ENCODE measurements around the gene OR56A1.
A peak's percentile ranks its signal among the peaks of the same experiment; 100 is the strongest.

Gene OR56A1

DNA sequence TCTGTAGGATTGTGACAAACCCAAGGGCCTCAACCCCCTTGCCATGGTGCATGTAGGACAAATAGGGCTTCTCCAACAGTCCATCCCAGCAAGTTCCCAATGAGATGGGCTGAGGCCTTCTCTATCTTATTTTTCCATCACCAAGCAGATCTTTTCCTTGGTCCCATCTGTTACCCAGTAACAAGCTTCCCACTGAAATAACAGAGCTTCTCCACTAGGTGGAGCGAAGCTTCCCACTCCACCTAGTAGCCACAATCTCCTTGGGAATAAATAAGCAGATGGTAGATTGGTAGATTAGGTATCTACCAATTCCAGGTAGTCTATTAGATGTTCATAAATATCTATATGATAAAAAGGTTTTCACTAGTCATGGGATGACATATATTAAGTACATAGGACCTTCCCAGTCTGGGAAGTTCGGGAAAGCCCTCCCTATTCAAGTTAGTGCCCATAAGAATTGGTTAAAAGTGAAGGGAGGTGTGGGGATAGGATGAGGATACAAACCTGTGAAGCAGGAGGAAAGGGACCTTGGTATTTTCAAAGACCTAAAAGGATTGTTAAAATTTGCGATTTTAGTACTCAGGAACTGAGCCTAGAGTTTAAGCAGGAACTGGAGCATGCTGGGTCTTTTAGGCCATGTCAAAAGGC, 37.8 kb downstream of the OR56A1 start:
- TF ChIP-seq, protein P1, sequence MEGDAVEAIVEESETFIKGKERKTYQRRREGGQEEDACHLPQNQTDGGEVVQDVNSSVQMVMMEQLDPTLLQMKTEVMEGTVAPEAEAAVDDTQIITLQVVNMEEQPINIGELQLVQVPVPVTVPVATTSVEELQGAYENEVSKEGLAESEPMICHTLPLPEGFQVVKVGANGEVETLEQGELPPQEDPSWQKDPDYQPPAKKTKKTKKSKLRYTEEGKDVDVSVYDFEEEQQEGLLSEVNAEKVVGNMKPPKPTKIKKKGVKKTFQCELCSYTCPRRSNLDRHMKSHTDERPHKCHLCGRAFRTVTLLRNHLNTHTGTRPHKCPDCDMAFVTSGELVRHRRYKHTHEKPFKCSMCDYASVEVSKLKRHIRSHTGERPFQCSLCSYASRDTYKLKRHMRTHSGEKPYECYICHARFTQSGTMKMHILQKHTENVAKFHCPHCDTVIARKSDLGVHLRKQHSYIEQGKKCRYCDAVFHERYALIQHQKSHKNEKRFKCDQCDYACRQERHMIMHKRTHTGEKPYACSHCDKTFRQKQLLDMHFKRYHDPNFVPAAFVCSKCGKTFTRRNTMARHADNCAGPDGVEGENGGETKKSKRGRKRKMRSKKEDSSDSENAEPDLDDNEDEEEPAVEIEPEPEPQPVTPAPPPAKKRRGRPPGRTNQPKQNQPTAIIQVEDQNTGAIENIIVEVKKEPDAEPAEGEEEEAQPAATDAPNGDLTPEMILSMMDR (IDR thresholded peaks at IDR 0.05; ENCODE audit: low read depth, low read length, missing control alignments): peak; percentile 36
- in situ Hi-C loops (cut with HindIII; ENCODE audit: low sequenced_read_pairs): no loop called here
- H3K4me3 ChIP-seq (ENCODE audit: low read depth, low read length): no peak overlapping the region
- no peak for DNase-seq (ENCODE audit: low read depth)

DNA sequence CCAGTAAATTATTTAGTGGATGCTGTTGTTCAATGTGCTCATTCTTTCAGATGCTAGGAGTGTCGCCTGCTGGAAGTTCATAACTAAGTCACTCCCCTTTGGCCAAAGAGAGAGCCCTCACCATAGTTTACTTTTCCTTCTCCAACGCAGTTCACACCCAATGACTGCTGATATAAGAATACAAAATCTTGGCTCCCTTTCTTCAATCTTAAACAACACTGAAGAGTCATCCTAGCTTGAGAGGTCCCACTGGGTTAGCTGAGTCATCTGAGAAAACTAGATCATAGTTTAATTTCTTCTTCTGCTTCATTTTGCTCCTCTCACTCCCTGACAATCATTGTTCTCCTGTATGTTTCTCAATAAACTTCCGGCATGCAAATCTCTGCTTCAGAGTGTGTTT, 38.4 kb downstream of the OR56A1 start:
- in situ Hi-C loops (cut with HindIII; ENCODE audit: low sequenced_read_pairs): no loop called here
- no peak overlapping the region for H3K4me3 ChIP-seq (ENCODE audit: low read depth, low read length)
- DNase-seq (ENCODE audit: low read depth): no peak
- TF ChIP-seq, protein P1 (IDR thresholded peaks at IDR 0.05; ENCODE audit: low read depth, low read length, missing control alignments): no peak

DNA sequence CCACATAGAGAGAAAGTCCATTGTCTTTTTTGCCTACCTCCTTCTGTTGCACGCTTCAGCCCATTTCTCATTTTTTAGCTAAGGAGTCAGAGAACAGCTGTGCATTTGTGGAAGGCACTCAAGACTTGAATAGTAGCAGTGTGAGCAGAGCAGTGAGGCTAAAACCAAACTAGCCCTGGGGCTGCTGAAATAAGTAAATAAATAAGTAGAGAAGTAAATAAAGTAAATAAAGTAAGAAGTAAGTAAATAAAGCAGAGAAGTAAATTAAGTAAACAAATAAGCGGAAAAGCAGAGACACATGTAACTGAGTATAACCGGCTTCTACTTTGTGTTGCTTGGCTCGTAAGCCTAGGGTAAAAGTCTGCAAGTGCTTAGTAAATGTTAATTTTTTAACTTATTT, 41.4 kb downstream of the OR56A1 start:
- no peak for DNase-seq (ENCODE audit: low read depth)
- no peak overlapping the region for H3K4me3 ChIP-seq (ENCODE audit: low read depth, low read length)
- TF ChIP-seq, protein P1 (IDR thresholded peaks at IDR 0.05; ENCODE audit: low read depth, low read length, missing control alignments): no peak
- in situ Hi-C loops (cut with HindIII; ENCODE audit: low sequenced_read_pairs): no loop called here

DNA sequence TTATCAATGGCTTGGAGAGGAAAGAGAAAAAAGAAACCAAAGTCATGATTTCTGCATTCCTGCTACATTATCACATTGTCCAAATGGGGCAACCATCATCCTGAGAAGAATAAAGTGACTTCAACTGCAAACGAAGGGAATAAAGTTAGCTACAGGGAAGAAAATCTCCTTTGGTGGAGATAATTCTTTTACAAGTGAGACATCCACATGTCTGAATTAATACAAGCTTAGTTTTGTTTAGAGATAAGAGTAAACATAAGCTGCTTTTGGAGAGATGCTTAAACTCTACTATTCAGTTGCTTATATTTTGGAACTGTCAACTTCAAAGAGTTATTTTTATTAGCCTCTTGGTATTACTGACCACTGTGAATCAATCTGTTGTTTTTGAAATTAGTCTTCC, 43.7 kb downstream of the OR56A1 start, which contains the start of gene OR52L1:
TSS of gene OR52L1 (minus strand) at position 101 of the 400 bp plus-strand sequence. CDS start at position 46, 55 bp downstream.
- DNase-seq (ENCODE audit: low read depth): no peak
- in situ Hi-C loops (cut with HindIII; ENCODE audit: low sequenced_read_pairs): no loop called here
- H3K4me3 ChIP-seq (ENCODE audit: low read depth, low read length): no peak within 1 kb of the TSS
- TF ChIP-seq, protein P1 (IDR thresholded peaks at IDR 0.05; ENCODE audit: low read depth, low read length, missing control alignments): no peak

DNA sequence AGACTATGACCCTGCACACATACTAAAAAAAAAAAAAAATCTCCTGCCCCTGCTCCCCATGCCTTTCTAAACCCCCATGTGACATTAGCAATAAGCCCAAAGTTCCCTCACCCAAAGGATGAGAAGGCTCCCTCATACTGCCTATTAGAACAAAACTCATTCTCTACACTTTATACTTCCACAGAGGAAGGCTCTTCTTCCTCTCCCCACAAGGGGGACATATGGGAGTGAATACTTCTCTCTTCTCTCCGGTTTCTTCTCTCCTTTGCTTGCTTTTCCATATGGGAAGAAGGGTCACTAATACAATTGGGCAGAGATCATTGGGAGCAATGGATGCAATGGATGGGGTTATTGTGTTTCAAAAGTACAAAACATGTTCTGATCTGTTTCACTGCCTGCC, 47.1 kb downstream of the OR56A1 start:
- no peak for DNase-seq (ENCODE audit: low read depth)
- H3K4me3 ChIP-seq (ENCODE audit: low read depth, low read length): no peak overlapping the region
- in situ Hi-C loops (cut with HindIII; ENCODE audit: low sequenced_read_pairs): loop anchor here (5.0 kb wide), 1 partner anchor 59 kb away; no protein-coding TSS in a partner anchor
- TF ChIP-seq, protein P1 (IDR thresholded peaks at IDR 0.05; ENCODE audit: low read depth, low read length, missing control alignments): no peak

DNA sequence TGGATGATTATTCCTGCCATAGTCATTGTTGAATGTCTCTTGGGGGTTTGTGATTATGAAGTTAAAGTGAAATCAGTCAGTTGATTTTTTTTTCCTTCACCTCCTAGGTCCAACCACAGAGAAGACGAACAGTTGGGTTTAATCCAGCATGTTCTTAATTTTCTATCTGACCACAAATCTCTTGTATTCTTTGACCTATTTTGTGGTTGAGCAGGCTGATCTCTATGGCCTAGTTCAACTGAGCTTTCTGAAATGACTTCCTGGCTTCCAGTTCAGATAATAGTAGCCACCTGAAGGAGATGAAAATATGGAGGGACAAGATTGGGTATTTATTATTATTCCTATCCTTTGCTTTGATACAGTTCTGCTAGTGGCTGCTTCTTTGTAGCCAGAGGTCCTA, 57.0 kb downstream of the OR56A1 start:
- TF ChIP-seq, protein P1 (IDR thresholded peaks at IDR 0.05; ENCODE audit: low read depth, low read length, missing control alignments): no peak
- no peak for DNase-seq (ENCODE audit: low read depth)
- in situ Hi-C loops (cut with HindIII; ENCODE audit: low sequenced_read_pairs): no loop called here
- no peak overlapping the region for H3K4me3 ChIP-seq (ENCODE audit: low read depth, low read length)

All from astrocyte of the cerebellum (primary cell).